HG03025 (cell line): Measurements from ENCODE around the gene MRPL47.
"Not testable (repeated sequence)": the region's sequence is repeated elsewhere in the genome, so short reads cannot be mapped to it uniquely, and the experiment has no call there.

Experiments used
- ATAC-seq: cut with Tn5 transposase; IDR thresholded peaks from one replicate; pipeline ENCODE4 v1.9.1; 2021; ENCODE audit warnings: mild to moderate bottlenecking, moderate library complexity; ENCODE audit not compliant: unreplicated experiment, low FRiP score

The MRPL47 gene

DNA sequence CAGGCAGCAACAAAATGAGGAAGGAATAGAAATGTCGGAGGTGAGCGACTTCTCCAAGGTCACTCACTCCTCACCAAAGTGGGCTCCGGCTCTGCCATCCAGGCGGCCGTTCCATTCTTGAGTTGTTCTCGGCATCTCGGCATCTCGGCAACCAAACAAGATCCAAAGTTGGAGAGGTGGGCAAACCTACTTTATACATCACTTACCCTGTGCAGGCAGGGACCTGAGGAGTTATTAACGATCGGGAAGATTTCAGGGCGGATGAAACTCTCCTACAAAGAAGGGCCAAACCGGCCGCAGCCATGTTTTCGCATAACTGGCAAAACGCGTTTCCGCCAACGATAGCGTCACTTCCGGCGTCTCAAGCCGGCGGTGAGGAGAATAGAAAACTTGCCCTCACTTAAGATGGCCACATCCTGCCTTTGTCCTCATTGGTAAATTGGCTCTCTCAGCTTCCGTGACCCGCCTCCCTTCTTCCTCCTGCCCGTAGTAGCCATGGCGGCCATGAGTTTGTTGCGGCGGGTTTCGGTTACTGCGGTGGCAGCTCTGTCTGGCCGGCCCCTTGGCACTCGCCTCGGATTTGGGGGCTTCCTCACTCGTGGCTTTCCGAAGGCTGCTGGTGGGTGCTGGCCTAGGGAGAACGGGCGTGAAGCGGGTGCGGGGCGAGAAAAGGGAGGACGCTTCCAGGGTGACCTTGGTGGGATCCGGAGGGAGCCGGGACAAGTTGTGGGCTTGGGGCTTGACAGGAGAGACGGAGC, at the start of gene MRPL47, which contains the start of gene NDUFB5:
TSS of gene MRPL47 (minus strand) at position 318 of the 758 bp plus-strand sequence. CDS start at position 304, 14 bp downstream.
TSS of gene NDUFB5 (plus strand) at position 474 of the 758 bp plus-strand sequence. CDS start at position 496, 22 bp downstream.
- ATAC-seq, result peak; percentile 96

DNA sequence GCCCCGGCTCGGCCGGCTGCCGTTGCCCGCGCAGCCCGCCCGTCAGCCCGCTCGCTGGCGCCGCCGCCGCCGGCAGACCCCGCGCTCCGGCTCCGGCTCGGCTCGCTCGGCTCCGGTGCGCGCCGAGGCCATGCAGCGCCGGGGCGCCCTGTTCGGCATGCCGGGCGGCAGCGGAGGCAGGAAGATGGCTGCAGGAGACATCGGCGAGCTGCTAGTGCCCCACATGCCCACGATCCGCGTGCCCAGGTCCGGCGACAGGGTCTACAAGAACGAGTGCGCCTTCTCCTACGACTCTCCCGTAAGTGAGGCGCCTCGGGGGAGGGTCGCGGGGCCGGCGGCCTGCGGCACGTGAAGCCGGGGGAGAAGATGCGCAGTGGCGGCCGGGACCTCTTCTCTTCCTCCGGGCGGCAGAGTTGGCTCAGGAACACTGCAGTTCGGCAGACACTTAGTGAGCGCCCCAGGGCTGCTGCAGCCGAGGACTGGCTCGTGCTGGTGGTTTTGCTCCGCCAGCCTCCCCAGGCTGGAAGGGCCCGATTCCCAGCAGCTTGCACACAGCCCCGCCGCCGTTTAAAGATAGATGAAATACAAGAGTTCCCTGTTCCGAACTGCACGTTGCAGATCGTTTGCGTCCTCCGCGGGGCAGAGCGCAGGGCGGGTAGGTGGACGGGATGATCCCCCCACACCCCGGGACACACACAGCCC, 48.8 kb upstream of the MRPL47 start:
- peak; percentile 57 for ATAC-seq

DNA sequence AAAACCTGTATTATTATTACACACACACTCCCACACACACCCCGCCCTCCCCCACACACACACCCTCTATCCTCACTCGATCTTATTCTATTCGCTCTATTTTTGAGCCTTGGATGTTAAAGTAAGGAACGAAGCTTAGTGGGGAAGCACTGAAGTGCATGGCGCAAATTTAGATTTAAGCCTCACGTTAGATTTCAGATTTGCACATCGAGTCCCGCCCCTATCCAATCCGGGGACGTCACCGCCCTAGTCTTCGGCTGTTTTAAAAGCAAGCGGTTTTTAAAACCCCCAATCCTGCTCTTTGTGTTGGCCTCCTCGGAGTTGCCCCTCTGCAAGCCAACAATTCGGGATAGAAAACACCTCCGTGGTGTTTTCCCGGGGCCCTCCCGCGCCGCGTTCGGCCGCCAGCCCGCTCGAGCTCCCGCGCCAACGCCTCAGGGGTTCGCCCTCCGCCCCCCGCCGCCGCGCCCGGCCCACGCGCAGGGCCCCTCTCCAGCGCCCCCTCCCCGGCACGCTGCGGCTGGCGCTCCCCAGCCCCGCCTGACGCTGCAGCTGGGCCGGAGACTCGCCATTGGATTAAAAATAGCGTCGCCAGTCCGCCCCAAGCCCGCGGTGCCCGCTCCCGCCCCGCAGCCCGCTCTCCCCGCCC, 48.1 kb upstream of the MRPL47 start, which contains the start of gene USP13:
TSS of gene USP13 (plus strand) at position 594 of the 649 bp plus-strand sequence. CDS start 186 bp downstream, outside the sequence.
- peak; percentile 61 for ATAC-seq

DNA sequence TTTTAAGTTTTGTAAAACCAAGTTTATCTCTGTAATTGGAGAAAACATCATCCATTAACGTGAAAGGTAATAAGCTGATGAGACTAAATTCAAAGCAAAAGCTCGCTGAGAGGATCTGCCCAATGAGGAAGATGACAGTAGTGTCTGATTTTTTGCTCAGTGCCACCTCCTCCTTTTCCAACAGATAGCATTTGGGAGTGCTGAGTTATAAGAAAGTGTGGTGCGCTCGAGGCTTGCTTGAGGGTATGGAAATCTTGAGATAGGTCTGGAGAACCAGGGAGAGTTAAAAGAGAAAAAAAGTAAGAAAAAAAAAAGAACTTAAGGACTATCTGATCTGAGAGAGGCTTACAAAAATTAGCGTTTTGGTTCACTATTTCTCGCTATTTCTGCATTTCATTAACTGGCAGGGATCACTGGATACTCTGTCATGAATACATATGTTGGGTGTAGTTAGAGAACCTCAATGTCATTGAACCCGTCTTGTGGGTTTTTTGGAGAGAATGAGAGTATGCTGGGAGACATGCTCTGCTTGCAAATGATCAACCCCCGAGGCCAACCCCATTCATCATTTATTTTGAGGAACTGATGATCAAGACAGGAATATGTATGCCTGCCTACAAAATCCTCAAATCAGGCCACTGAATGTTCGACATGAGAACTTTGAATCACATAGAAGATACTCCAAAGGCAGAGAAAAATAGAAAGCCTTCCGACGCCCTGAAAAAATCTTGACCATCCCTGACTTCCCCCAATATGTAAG, 47.4 kb upstream of the MRPL47 start:
- ATAC-seq, result no peak

DNA sequence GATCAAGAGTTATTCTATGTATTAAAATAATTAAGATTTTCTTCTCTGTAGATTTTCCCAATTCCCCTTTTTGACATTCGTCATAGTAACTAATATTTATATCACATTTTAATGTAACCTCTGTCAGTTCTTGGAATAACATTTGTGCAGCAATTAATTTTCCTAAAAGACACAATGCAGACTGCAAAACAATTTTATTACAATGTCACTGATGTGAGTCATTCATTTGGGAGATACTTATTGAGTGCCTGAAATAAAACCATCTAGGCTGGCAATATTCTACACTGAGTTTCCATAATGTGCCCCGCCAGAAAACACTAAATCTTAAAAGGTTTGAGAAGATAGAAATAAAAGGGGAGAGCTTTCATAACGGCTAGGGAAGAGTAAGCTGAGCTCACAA, 41.7 kb upstream of the MRPL47 start:
- no peak for ATAC-seq

DNA sequence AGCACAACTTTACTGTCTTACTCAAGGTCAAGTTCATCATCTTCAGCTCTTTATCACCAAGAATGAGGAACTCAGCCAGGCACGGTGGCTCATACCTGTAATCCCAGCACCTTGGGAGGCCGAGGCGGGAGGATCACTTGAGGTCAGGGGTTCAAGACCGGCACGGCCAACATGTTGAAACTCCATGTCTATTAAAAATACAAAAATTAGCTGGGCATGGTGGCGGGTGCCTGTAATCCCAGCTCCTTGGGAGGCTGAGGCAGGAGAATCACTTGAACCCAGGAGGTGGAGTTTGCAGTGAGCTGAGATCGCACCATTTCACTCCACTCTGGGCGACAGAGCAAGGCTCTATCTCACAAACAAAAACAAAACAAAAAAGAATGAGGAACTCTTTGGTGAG, 39.4 kb upstream of the MRPL47 start:
- ATAC-seq, result not testable (repeated sequence)

DNA sequence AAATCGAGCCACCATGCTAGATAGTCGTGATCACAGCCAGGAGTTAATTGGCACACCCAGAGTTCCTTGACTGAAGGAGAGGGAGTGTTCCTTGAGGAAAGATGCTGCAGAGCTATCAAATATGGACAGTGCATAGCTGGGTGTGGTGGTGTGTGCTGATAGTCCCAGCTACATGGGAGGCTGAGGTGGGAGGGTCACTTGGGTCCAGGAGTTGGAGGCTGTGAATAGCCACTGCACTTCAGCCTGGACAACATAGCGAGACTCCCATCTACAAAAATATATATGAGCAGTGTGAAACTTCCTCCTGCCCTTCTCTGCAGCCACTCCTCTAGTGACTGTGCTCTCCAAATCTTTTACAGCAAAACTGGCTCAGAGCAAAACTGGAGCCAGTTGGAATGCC, 38.4 kb upstream of the MRPL47 start:
- ATAC-seq, result no peak

DNA sequence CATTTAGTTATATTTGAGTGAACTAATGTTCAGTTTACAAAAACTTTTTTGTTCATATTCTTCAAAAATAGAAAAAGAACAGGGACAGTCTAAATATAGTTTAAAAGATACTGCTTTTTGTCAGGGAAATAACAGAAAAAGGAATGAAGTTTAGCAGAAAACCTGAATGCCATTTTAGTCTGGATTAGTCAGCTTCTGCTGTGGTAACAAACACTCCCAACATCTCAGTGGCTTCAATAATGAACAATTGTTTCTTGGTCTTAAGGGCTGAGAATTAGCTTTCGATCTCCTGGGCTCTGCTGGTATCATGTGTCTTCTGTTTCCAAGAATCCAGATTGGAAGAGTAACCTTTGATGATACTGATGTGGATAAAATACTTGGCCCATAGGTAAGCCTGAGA, 36.0 kb upstream of the MRPL47 start:
- ATAC-seq, result no peak

DNA sequence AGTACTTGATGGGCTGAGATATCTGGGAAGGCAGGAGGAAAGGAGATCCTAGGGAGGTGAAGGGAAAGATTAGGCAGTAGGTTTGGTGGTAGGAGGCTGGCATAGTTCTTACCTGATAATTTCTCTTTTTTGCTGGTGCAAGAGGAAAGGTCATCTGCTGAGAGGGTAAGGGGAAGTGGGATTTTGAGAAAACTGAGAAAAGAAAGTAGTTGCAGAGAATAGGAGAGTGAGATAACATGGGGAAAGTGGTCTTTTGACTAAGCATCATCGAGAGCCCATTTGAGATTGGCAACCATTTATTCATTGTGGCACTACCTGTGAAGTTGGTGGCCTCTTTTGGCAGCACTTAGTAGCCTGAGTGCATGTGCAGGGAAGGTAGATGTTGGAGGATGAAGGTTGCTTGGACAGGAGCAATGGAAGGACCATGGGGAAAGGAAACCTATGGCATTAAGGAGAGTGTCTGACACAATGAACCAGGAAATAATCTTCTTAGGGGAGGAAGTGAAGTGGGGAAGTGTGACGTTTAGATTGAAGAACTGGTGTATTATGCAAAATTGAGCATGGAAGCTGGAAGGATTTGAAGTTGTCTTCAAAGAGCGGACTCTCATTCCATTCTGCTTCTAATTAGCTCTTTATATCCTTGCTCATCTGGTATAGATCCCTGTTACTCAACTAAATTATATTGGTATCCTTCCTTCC, 26.5 kb upstream of the MRPL47 start:
- no peak for ATAC-seq

DNA sequence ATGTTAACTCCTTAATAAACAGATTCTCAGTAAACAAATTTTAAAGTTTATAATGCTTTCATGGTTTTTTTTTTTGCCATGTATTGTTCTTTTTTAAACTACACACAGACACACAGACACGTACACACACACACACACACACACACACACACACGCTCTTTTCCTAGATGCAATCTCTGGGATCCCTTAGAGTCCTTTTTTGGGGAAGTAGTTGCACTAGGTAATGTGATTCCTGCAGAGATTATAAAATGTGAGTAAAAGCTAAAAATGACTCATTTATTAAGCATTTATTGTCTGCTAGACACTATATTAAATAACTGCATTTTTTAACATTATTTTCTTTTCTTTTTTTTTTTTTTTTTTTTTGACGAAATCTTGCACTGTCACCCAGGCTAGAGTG, 20.0 kb upstream of the MRPL47 start:
- no peak for ATAC-seq

DNA sequence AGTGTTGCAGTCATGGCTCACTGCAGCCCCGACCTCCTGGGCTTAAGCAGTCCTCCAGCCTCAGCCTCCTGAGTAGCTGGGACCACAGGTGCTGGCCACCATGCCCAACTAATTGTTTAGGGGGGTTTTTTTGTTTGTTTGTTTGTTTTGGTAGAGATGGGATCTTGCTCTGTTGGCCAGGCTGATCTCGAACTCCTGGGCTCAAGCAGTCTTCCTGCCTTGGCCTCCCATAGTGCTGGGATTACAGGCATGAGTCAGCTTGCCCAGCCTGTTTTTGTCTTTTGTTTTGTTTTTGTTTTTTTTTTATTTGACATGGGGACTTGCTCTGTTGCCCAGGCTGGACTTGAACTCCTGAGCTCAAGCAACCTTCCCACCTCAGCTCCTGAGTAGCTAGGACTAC, 17.6 kb upstream of the MRPL47 start:
- ATAC-seq, result no peak

DNA sequence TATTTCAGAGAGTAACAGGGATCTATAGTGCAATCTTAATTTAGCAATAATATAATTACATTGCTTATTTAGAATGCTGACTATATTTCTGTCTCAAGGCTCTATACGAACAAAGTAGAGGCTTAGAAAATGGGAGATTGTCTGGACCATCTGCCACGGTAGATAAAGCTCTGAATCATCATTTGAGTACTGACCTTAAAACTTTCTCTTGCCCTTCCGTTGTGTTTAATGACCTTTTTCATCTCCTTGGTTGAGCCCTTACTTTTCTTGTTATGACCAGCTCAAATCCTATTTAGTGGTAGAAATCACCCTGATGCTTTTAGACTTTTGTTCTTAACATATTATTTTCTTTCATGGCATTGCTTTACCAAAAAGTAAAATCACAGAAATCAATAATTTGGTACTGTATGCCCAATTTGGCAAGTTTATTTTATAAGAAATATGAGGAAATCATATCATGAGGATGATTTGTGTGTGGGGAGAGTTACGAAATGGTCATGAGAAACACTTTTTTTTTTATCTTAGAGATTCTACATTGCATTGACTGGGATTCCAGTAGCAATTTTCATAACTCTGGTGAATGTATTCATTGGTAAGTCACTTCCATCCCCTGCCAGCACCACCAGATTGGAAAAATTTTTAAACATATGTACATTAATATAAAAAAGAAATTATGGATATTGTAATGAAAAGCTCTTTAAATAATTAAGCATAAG, 11.2 kb upstream of the MRPL47 start:
- ATAC-seq, result no peak

DNA sequence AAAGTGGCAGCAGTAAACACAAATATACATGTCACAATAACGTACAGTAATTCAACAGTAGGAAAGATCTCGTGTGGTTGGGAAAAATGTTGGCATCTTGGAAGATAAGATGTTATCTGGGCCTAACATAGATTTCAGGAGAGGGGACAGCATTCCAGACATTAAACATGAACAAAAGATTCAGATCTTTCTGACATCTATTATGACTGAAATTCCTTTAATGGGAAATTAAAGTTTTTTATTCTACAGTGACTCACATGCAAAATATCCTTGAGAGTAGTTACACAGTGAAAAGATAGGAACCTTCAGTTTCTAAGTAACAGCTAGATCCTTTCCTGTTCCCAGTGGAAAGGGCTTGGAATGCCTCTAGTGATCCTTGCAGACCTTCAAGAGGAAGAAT, 9.4 kb upstream of the MRPL47 start:
- ATAC-seq, result no peak

DNA sequence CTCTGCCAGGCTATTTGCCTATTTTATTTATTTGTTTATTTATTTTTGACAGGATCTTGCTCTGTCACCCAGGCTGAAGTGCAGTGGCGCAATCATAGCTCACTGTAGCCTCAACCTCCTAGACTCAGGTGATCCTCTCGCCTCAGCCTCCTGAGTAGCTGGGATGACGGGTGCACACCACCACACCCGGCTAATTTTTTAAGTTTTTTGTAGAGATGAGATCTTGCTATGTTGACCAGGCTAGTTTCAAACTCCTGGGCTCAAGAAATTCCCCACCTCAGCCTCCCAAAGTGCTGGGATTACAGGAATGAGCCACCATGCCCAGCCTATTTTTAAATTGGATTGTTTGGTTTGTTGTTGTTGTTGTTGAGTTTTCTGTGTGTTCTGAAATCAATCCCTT, 5.6 kb upstream of the MRPL47 start:
- no peak for ATAC-seq

DNA sequence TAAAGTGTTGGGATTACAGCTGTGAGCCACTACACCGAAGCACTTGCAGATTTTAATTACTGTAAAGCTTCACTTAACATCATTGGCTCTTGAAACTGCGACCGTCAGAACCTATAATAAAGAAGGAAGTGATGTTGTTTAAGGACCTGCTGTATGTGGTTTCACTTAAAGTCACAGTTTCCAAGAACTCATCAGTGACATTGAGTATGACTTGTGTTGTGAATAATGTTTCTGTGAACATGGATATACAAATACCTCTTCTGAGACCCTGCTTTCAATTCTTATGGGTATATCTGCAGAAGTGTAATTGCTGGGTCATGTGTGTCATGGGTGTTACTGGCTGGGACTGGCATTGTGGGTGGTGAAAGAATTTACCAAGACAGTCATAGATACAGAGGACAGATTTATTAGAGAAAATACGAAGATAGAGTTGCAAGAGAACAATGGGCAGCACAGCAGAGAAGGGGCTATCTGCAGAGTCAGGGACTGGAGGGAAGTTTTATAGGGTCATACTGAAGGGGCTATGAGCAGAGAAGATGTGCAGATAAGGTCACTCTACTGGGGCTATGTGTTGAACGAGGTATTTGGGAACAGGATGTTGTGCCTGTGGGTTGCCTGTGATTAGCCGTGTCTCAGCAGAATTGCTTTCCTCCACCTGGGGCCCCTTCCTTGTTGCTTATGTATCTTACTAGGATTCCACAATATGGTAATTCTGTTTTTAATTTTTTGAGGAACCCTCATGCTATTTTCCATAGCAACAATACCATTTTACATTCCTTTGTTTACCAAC, 4.7 kb upstream of the MRPL47 start:
- ATAC-seq, result peak; percentile 53

DNA sequence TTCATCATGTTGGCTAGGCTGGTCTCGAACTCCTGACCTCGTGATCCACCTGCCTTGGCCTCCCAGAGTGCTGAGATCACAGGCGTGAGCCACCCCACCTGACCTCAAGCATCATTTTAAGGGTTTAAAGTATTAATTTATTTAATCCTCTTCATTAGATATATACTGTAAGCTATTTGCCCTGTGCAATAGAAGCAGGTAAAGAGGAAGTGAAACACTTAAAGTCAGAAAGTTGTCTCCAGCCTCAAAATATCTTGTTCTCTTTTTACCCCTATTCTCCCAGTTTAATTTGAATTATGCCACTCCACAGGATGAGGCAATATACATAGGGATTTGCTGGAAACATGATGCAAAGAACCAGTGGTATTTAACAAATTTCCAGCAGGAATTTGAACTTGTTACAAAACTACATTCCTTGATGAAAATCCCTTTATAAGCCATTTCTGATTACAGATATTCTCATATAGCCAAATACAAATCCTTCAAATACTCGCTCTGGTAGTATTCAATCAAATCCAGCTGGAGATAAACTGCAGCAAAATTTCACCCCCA, 2.2 kb upstream of the MRPL47 start:
- ATAC-seq, result peak; percentile 25

DNA sequence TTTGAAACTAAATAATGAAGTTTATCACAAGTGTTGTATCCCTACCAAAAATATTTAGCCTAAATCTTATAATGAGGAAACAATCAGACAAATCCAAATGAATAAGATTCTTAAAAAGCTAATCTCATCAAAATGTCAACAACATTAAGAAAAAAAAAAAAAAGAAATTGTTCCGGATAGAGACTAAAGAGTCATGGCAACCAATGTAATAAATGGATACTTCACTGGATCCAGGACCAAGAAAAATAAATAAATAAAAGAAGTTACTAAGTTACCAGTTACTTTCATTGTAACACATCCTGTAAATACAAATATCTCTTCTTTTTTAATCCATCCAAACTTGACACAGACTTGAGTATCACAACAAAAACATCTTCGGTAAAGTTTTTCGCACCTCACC, 607 bp downstream of the MRPL47 start:
- ATAC-seq, result no peak

DNA sequence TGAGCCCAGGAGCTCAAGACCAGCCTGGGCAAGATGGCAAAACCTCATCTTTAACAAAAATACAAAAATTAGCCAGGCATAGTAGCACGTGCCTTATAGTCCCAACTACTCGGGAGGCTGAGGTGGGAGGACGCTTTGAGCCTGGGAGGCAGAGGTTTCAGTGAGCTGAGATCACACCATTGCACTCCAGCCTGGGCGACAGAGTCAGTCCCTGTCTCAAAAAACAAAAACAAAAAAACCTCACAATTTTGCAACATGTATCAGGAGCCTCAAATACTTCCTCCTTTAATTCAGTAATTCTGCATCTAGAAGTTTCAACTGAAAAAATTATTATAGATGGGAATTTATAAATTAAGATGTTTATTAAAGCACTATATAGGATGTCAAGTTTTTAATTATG, 1.1 kb downstream of the MRPL47 start:
- ATAC-seq, result no peak
